HCT116 (cell line): ENCODE measurements around the gene CDKN1A. TPM values are rescaled to one million over a fixed set of nuclear protein-coding genes. Genes with fewer than 3 reads are reported as not detected.

ENCODE experiments used
- CTCF ChIP-seq, 3 experiments: fragments of 200-600 bp in 1 of 3; sonication (generic) in 1 of 3; IDR thresholded peaks in 2 of 3; conservative IDR thresholded peaks in 1 of 3; 2 replicates each; pipeline ENCODE4 v1.5.1; 2012 to 2017; ENCODE audit warnings: low read depth in 2 of 3, low read length in 2 of 3, antibody characterized with exemption in 1 of 3, borderline replicate concordance in 1 of 3, control low read depth in 1 of 3, mild to moderate bottlenecking in 1 of 3, mixed read lengths in 1 of 3, mixed run types in 1 of 3, moderate library complexity in 1 of 3; ENCODE audit not compliant: insufficient read depth in 1 of 3
- ELF1 ChIP-seq: IDR thresholded peaks from 2 replicates; pipeline ENCODE4 v1.6.1; 2012; ENCODE audit warnings: low read depth, borderline replicate concordance
- EZH2 ChIP-seq: fragments of 200-600 bp; sonication (generic); IDR thresholded peaks from 2 replicates; pipeline ENCODE4 v1.6.1; 2017; ENCODE audit warnings: antibody characterized with exemption, mixed run types
- REST ChIP-seq: IDR thresholded peaks from 2 replicates; pipeline ENCODE4 v1.6.1; 2012; ENCODE audit warnings: low read depth
- SP1 ChIP-seq: IDR thresholded peaks from 2 replicates; pipeline ENCODE4 v1.6.1; 2012; ENCODE audit warnings: low read depth
- SRF ChIP-seq: IDR thresholded peaks from 2 replicates; pipeline ENCODE4 v1.6.1; 2012; ENCODE audit warnings: low read depth
- TCF7L2 ChIP-seq: IDR thresholded peaks from 2 replicates; pipeline ENCODE4 v1.7.0; 2011; ENCODE audit warnings: borderline replicate concordance, inconsistent platforms; ENCODE audit not compliant: insufficient read depth, insufficient read length; ENCODE audit errors: extremely low read depth
- ZNF274 ChIP-seq: fragments of 200-500 bp; sonication (Bioruptor generic); IDR thresholded peaks from 2 replicates; pipeline ENCODE4 v1.6.1; 2014; ENCODE audit warnings: mild to moderate bottlenecking, low read depth, low read length, inconsistent platforms
- total RNA-seq: library from RNA; stranded (reverse); gene quantifications from one replicate; pipeline ENCODE4 v1.2.1, GENCODE V29; 2021; ENCODE audit not compliant: unreplicated experiment

CDKN1A gene
- total RNA-seq, 1 experiment from 2014 or later: 179 TPM

- no peak for TF ChIP-seq CTCF (IDR thresholded peaks at IDR 0.05 in 2 of 3, conservative IDR thresholded peaks at IDR 0.05 in 1 of 3; ENCODE audit: borderline replicate concordance in 1 of 3, insufficient read depth in 1 of 3, low read depth in 2 of 3, low read length in 2 of 3)
- no peak for TF ChIP-seq REST
- no peak for TF ChIP-seq EZH2
- no peak for TF ChIP-seq SRF
- no peak for TF ChIP-seq SP1
- no peak for TF ChIP-seq ELF1
- no peak for TF ChIP-seq TCF7L2
- TF ChIP-seq ZNF274: no peak
Observed at GRCh38 chr6:36655085-36655724, 23.3 kb upstream of the CDKN1A start (continued).
